Neural cell (in vitro differentiated cells): Measurements from ENCODE around the gene CD6. TPM values are rescaled to one million over a fixed set of nuclear protein-coding genes. Genes with fewer than 3 reads are reported as not detected.

Experiments used
- H2AFZ ChIP-seq: fragments of 200-600, 300-800 bp; sonication (generic), shearing (Covaris generic); 2 replicates; pipeline ENCODE4 v1.6.0; 2014; ENCODE audit warnings: low read depth, mild to moderate bottlenecking, antibody characterized with exemption, low read length, moderate library complexity
- H3F3A ChIP-seq: fragments of 200-600 bp; shearing (Covaris generic); 2 replicates; pipeline ENCODE4 v1.6.1; 2016; ENCODE audit warnings: mild to moderate bottlenecking, moderate library complexity, mixed read lengths, antibody characterized with exemption, low read length; ENCODE audit not compliant: insufficient read depth, poor library complexity, severe bottlenecking
- H3K27ac ChIP-seq: fragments of 200-600, 300-800 bp; sonication (generic), shearing (Covaris generic); 2 replicates; pipeline ENCODE4 v1.5.1; 2014; ENCODE audit warnings: mild to moderate bottlenecking, low read length, moderate library complexity
- H3K27me3 ChIP-seq: fragments of 300-800, 200-600 bp; sonication (generic), shearing (Covaris generic); 2 replicates; pipeline ENCODE4 v1.6.0; 2014; ENCODE audit warnings: mild to moderate bottlenecking, low read depth, low read length, moderate library complexity; ENCODE audit not compliant: insufficient read depth
- H3K36me3 ChIP-seq: fragments of 300-800, 200-600 bp; sonication (generic), shearing (Covaris generic); 2 replicates; pipeline ENCODE4 v1.5.1; 2014; ENCODE audit warnings: mild to moderate bottlenecking, antibody characterized with exemption, low read length, moderate library complexity; ENCODE audit not compliant: insufficient read depth
- H3K4me2 ChIP-seq: fragments of 300-800, 200-600 bp; sonication (generic), shearing (Covaris generic); 2 replicates; pipeline ENCODE4 v1.6.0; 2014; ENCODE audit warnings: mild to moderate bottlenecking, low read length
- H3K4me3 ChIP-seq: fragments of 300-800, 200-600 bp; sonication (generic), shearing (Covaris generic); 2 replicates; pipeline ENCODE4 v1.5.1; 2014; ENCODE audit warnings: mild to moderate bottlenecking, low read length, moderate library complexity
- H3K79me2 ChIP-seq: fragments of 200-600 bp; shearing (Covaris generic); replicated peaks from 2 replicates; pipeline ENCODE4 v1.6.0; 2014; ENCODE audit warnings: mild to moderate bottlenecking, low read length, moderate library complexity; ENCODE audit not compliant: insufficient read depth
- H3K9ac ChIP-seq: fragments of 300-800, 200-600 bp; sonication (generic), shearing (Covaris generic); 2 replicates; pipeline ENCODE4 v1.6.1; 2016; ENCODE audit warnings: mild to moderate bottlenecking, low read length, mixed read lengths
- H3K9me2 ChIP-seq: fragments of 200-600 bp; shearing (Covaris generic); 2 replicates; pipeline ENCODE4 v1.6.1; 2016; ENCODE audit warnings: mild to moderate bottlenecking, low read length, mixed read lengths; ENCODE audit not compliant: insufficient read depth
- H3K9me3 ChIP-seq: fragments of 200-600, 300-800 bp; sonication (generic), shearing (Covaris generic); 2 replicates; pipeline ENCODE4 v1.6.1; 2016; ENCODE audit warnings: mild to moderate bottlenecking, mixed run types, low read length, moderate library complexity, mixed read lengths
- H4K20me1 ChIP-seq: fragments of 200-600 bp; shearing (Covaris generic); 2 replicates; pipeline ENCODE4 v1.6.1; 2016; ENCODE audit warnings: mild to moderate bottlenecking, mixed run types; ENCODE audit not compliant: insufficient read depth
- CTCF ChIP-seq: fragments of 450-650 bp; IDR thresholded peaks from 2 replicates; pipeline ENCODE4 v1.5.1; 2014; ENCODE audit warnings: antibody characterized with exemption, mild to moderate bottlenecking, moderate library complexity; ENCODE audit not compliant: poor library complexity, severe bottlenecking
- EP300 ChIP-seq: fragments of 450-650 bp; conservative IDR thresholded peaks from 2 replicates; pipeline ENCODE4 v1.6.1; 2014; ENCODE audit warnings: antibody characterized with exemption, mild to moderate bottlenecking, moderate library complexity; ENCODE audit not compliant: poor library complexity, severe bottlenecking
- EZH2 ChIP-seq: fragments of 200-600, 300-800 bp; shearing (Covaris generic), sonication (generic); IDR thresholded peaks from 2 replicates; pipeline ENCODE4 v1.6.1; 2014; ENCODE audit warnings: antibody characterized with exemption, low read length, borderline replicate concordance, mild to moderate bottlenecking; ENCODE audit not compliant: insufficient read depth, poor library complexity, severe bottlenecking
- MXI1 ChIP-seq: fragments of 450-650 bp; conservative IDR thresholded peaks from 2 replicates; pipeline ENCODE4 v1.6.1; 2014; ENCODE audit warnings: antibody characterized with exemption, mild to moderate bottlenecking; ENCODE audit not compliant: poor library complexity, severe bottlenecking
- POLR2AphosphoS5 ChIP-seq: IDR thresholded peaks from 2 replicates; pipeline ENCODE4 v1.6.1; 2012
- RAD21 ChIP-seq: fragments of 450-650 bp; conservative IDR thresholded peaks from 2 replicates; pipeline ENCODE4 v1.6.1; 2014; ENCODE audit warnings: antibody characterized with exemption, mild to moderate bottlenecking, moderate library complexity
- REST ChIP-seq: IDR thresholded peaks from 2 replicates; pipeline ENCODE4 v1.6.1; 2012; ENCODE audit warnings: borderline replicate concordance
- SMC3 ChIP-seq: fragments of 450-650 bp; conservative IDR thresholded peaks from 2 replicates; pipeline ENCODE4 v1.6.1; 2014; ENCODE audit warnings: antibody characterized with exemption, mild to moderate bottlenecking, moderate library complexity; ENCODE audit not compliant: poor library complexity
- TAF1 ChIP-seq: IDR thresholded peaks from 2 replicates; pipeline ENCODE4 v1.6.1; 2012; ENCODE audit warnings: low read depth
- polyA plus RNA-seq: library from polyadenylated mRNA; depleted of rRNA; stranded (reverse); fragments of >200 nt; gene quantifications from 2 replicates; pipeline ENCODE4 v1.2.3, GENCODE V29; 2014

CD6 gene
- polyA plus RNA-seq, 1 donor from 2014 or later: not detected

GRCh38 chr11:61001931-61002330 is 30.5 kb downstream of the CD6 start:
- TF ChIP-seq EZH2: no peak
- TF ChIP-seq SMC3: no peak
- TF ChIP-seq EP300: no peak
- H3K36me3 ChIP-seq: no peaks in the 10 kb centered on the region
- no peaks in the 10 kb centered on the region for H3K79me2 ChIP-seq
- no peak overlapping the region for H2AFZ ChIP-seq
- no peaks in the 10 kb centered on the region for H4K20me1 ChIP-seq
- H3K4me2 ChIP-seq: no peak overlapping the region
- no peak overlapping the region for H3K27ac ChIP-seq
- peaks cover 9% of the 10 kb centered on the region for H3K27me3 ChIP-seq
- no peaks in the 10 kb centered on the region for H3K9me3 ChIP-seq
- H3K9ac ChIP-seq: no peak overlapping the region
- no peaks in the 10 kb centered on the region for H3K9me2 ChIP-seq
- H3F3A ChIP-seq: no peaks in the 10 kb centered on the region
- no peak overlapping the region for H3K4me3 ChIP-seq

GRCh38 chr11:61002598-61002997 is 31.1 kb downstream of the CD6 start:
- no peaks in the 10 kb centered on the region for H4K20me1 ChIP-seq
- no peaks in the 10 kb centered on the region for H3K9me2 ChIP-seq
- TF ChIP-seq EP300 (no peak), EZH2 (no peak), RAD21 (no peak), REST (no peak), TAF1 (no peak), CTCF (no peak), MXI1 (no peak)
- no peaks in the 10 kb centered on the region for H3K79me2 ChIP-seq
- H3K9ac ChIP-seq: no peak overlapping the region
- H3K9me3 ChIP-seq: no peaks in the 10 kb centered on the region
- no peak overlapping the region for H2AFZ ChIP-seq
- no peaks in the 10 kb centered on the region for H3K36me3 ChIP-seq
- no peak overlapping the region for H3K4me3 ChIP-seq
- H3K27me3 ChIP-seq: peaks cover 15% of the 10 kb centered on the region
- H3F3A ChIP-seq: no peaks in the 10 kb centered on the region
- no peak overlapping the region for H3K27ac ChIP-seq
- no peak overlapping the region for H3K4me2 ChIP-seq

- Histone ChIP-seq H3K9ac (no peak overlapping the region), H3K4me3 (no peak overlapping the region)
These were observed 32.7 kb downstream of the CD6 start for GRCh38 chr11:61004180-61004611.

More at GRCh38 chr11:61004180-61004611, 32.7 kb downstream of the CD6 start:
- H3K27ac ChIP-seq: no peak overlapping the region
- no peak overlapping the region for H2AFZ ChIP-seq
- H3K79me2 ChIP-seq: no peaks in the 10 kb centered on the region
- H3K4me2 ChIP-seq: no peak overlapping the region
- H3F3A ChIP-seq: no peaks in the 10 kb centered on the region
- no peaks in the 10 kb centered on the region for H3K9me3 ChIP-seq
- no peaks in the 10 kb centered on the region for H3K9me2 ChIP-seq
- TF ChIP-seq EP300: no peak
- TF ChIP-seq EZH2: no peak
- TF ChIP-seq MXI1: no peak
- TF ChIP-seq SMC3: no peak
- no peak for TF ChIP-seq REST
- TF ChIP-seq TAF1: no peak
- no peak for TF ChIP-seq RAD21
- no peak for TF ChIP-seq POLR2AphosphoS5
- no peak for TF ChIP-seq CTCF
- peaks cover 31% of the 10 kb centered on the region for H3K27me3 ChIP-seq
- no peaks in the 10 kb centered on the region for H4K20me1 ChIP-seq
- H3K36me3 ChIP-seq: no peaks in the 10 kb centered on the region
